Measurements from ENCODE around the gene ZSWIM5. TPM values are rescaled to one million over a fixed set of nuclear protein-coding genes. Genes with fewer than 3 reads are reported as not detected.

Gene ZSWIM5
- total RNA-seq, 1 donor from 2014 or later: under 0.01 TPM

- DNase-seq (ENCODE audit: low read depth): no peak
- Histone ChIP-seq H3K27me3 (ENCODE audit: control insufficient read depth, insufficient read depth, low read length) (peaks cover 13% of the 10 kb centered on the region), H3K4me3 (ENCODE audit: low read depth, low read length) (peak overlapping the region; percentile 59), H3K36me3 (ENCODE audit: control insufficient read depth, insufficient read depth, low read length) (no peaks in the 10 kb centered on the region)
- FAIRE-seq: no peak
- no peak for TF ChIP-seq CTCF (IDR thresholded peaks at IDR 0.05; ENCODE audit: insufficient read depth, low read length, severe bottlenecking)
These were observed 611 bp upstream of the ZSWIM5 start for GRCh38 chr1:45206808-45207623.

DNA sequence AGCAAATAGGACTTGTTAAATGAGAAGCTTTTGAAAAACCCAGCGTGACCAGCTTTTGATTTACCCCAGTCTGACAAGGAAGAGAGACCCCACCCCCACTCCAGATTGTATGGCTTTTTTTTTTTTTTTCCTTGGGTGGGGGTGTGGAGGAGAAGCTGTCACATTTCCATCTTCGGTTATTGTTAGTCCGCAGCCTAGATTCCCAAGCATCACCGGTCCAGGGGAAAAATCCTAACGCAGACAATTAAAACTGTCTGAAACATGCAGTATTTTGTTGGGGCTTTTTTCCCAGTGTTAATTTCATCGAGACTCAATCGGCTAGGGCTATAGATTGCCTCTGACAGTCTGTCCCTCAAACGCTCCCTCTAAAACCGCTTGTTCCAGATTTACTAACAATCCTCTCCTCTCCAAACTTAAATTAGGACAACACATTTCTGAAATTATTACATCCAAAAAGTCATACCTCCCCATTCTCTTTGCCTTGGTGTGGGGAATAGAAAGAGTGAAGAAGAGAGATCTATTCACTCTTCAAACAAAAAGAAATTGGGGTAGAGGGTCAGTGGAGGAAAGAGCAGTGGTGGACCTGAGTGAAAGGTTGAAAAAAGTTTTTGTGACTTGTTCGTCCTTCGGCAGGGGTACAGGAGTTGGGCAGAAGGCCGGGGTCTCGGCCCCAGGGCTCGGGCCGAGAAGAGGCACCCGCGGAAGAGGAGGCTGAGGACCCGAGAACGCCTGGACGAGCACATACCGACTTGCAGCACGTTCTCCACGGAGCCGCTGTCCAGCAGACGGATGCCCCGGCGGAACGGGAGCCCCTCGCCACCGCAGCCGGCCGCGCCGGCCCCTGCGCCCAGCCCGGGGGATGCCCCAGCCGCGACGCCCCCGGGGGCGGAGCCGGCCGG lies 1.1 kb downstream of the ZSWIM5 start:
- no peak for FAIRE-seq
- DNase-seq (ENCODE audit: low read depth): no peak
- peaks cover 13% of the 10 kb centered on the region for H3K27me3 ChIP-seq (ENCODE audit: control insufficient read depth, insufficient read depth, low read length)
- TF ChIP-seq CTCF (IDR thresholded peaks at IDR 0.05; ENCODE audit: insufficient read depth, low read length, severe bottlenecking): no peak
- H3K36me3 ChIP-seq (ENCODE audit: control insufficient read depth, insufficient read depth, low read length): no peaks in the 10 kb centered on the region
- H3K4me3 ChIP-seq (ENCODE audit: low read depth, low read length): no peak overlapping the region

- no peak for DNase-seq (ENCODE audit: low read depth)
- TF ChIP-seq CTCF (IDR thresholded peaks at IDR 0.05; ENCODE audit: insufficient read depth, low read length, severe bottlenecking): no peak
- no peak for FAIRE-seq
- H3K36me3 ChIP-seq (ENCODE audit: control insufficient read depth, insufficient read depth, low read length): no peaks in the 10 kb centered on the region
- H3K4me3 ChIP-seq (ENCODE audit: low read depth, low read length): no peak overlapping the region
- peaks cover 6% of the 10 kb centered on the region for H3K27me3 ChIP-seq (ENCODE audit: control insufficient read depth, insufficient read depth, low read length)
These were observed 5.4 kb downstream of the ZSWIM5 start for GRCh38 chr1:45200906-45201500.

- FAIRE-seq (no peak), DNase-seq (ENCODE audit: low read depth) (no peak)
- no peak for TF ChIP-seq CTCF (IDR thresholded peaks at IDR 0.05; ENCODE audit: insufficient read depth, low read length, severe bottlenecking)
- peaks cover 4% of the 10 kb centered on the region for H3K27me3 ChIP-seq (ENCODE audit: control insufficient read depth, insufficient read depth, low read length)
- no peaks in the 10 kb centered on the region for H3K36me3 ChIP-seq (ENCODE audit: control insufficient read depth, insufficient read depth, low read length)
- no peak overlapping the region for H3K4me3 ChIP-seq (ENCODE audit: low read depth, low read length)
These were observed 6.0 kb downstream of the ZSWIM5 start for GRCh38 chr1:45200435-45200834.

GRCh38 chr1:45198185-45198584 lies 8.2 kb downstream of the ZSWIM5 start:
- Histone ChIP-seq H3K36me3 (ENCODE audit: control insufficient read depth, insufficient read depth, low read length) (no peaks in the 10 kb centered on the region), H3K4me3 (ENCODE audit: low read depth, low read length) (no peak overlapping the region), H3K27me3 (ENCODE audit: control insufficient read depth, insufficient read depth, low read length) (no peaks in the 10 kb centered on the region)
- TF ChIP-seq CTCF (IDR thresholded peaks at IDR 0.05; ENCODE audit: insufficient read depth, low read length, severe bottlenecking): no peak
- FAIRE-seq (no peak), DNase-seq (ENCODE audit: low read depth) (no peak)

All from bronchial epithelial cell (primary cell).